Sigmoid colon (tissue), 7 donors: ENCODE measurements around the gene YJEFN3. TPM values are rescaled to one million over a fixed set of nuclear protein-coding genes. Genes with fewer than 3 reads are reported as not detected.

Experiments used
- DNase-seq: peaks from one replicate; pipeline ENCODE4 v3.0.0-alpha.2; 2019
- H3K27ac ChIP-seq, 4 donors: fragments of 200-600 bp; sonication (generic); one replicate each; pipeline ENCODE4 v1.5.1; 2016 to 2019; ENCODE audit warnings: mild to moderate bottlenecking in 1 of 4
- H3K27me3 ChIP-seq, 3 donors: fragments of 200-600 bp; sonication (generic); one replicate each; pipeline ENCODE4 v1.5.1; 2019; ENCODE audit warnings: mild to moderate bottlenecking in 1 of 3
- H3K36me3 ChIP-seq, 4 donors: fragments of 200-600 bp; sonication (generic); one replicate each; pipeline ENCODE4 v1.5.1; 2016 to 2019
- H3K4me1 ChIP-seq, 4 donors: fragments of 200-600 bp; sonication (generic); one replicate each; pipeline ENCODE4 v1.5.1; 2017 to 2019
- H3K4me3 ChIP-seq, 4 donors: fragments of 200-600 bp; sonication (generic); one replicate each; pipeline ENCODE4 v1.5.1; 2017 to 2019; ENCODE audit warnings: mild to moderate bottlenecking in 2 of 4, moderate library complexity in 1 of 4
- H3K9me3 ChIP-seq, 4 donors: fragments of 200-600 bp in 3 of 4; sonication (generic) in 3 of 4; one replicate each; pipeline versions ENCODE4 v1.5.1 to v1.6.1; 2013 to 2019
- EP300 ChIP-seq, 4 donors: sonication (generic); formaldehyde crosslinking; IDR thresholded peaks; one replicate each; pipeline ENCODE4 v1.6.1; 2017; ENCODE audit warnings: antibody characterized with exemption in 4 of 4
- POLR2A ChIP-seq, 2 donors: fragments of 450-650 bp; IDR thresholded peaks; one replicate each; pipeline ENCODE4 v1.6.1; 2016; ENCODE audit warnings: antibody characterized with exemption in 2 of 2, mild to moderate bottlenecking in 2 of 2, moderate library complexity in 2 of 2
- POLR2AphosphoS5 ChIP-seq, 4 donors: sonication (generic); formaldehyde crosslinking; IDR thresholded peaks; one replicate each; pipeline ENCODE4 v1.6.1; 2017; ENCODE audit warnings: antibody characterized with exemption in 4 of 4
- WGBS, 2 donors: extraction: QIAGEN DNeasy Blood & Tissue Kit; methylation state at CpG; one replicate each; pipeline ENCODE4 v1.1.7; 2013; 5-methylcytosine and 5-hydroxymethylcytosine counted together
- intact Hi-C: fragments of 100-400 bp; cut with DNase I; formaldehyde crosslinking; loops from one replicate; pipeline ENCODE4 v1.15.1; 2023
- polyA plus RNA-seq, 3 donors: library from polyadenylated mRNA; stranded (reverse); fragments of 200-250 nt; gene quantifications; one replicate each; pipeline ENCODE4 v1.2.3, GENCODE V29; 2013
- total RNA-seq, 4 donors: library from RNA; depleted of rRNA; stranded (reverse); fragments of >200 nt; gene quantifications; one replicate each; pipeline ENCODE4 v1.1.0, GENCODE V29; 2016
- TF ChIP-seq, protein P1 (sequence below), 4 experiments: fragments of 450-650 bp in 3 of 4; fragments of 200-600 bp in 1 of 4; IDR thresholded peaks; one replicate each; pipeline ENCODE4 v1.5.1; 2016 to 2019; ENCODE audit warnings: antibody characterized with exemption in 4 of 4, mild to moderate bottlenecking in 3 of 4, moderate library complexity in 2 of 4
- donor health status: healthy with polysubstance abuse.
- donor health status: Bipolar disorder and iron deficiency.
- donor health status: healthy.

Gene YJEFN3
- total and polyA plus RNA-seq, 7 donors = 0.71 to 14.4 (median 2.2) TPM; not detected in 2

DNA sequence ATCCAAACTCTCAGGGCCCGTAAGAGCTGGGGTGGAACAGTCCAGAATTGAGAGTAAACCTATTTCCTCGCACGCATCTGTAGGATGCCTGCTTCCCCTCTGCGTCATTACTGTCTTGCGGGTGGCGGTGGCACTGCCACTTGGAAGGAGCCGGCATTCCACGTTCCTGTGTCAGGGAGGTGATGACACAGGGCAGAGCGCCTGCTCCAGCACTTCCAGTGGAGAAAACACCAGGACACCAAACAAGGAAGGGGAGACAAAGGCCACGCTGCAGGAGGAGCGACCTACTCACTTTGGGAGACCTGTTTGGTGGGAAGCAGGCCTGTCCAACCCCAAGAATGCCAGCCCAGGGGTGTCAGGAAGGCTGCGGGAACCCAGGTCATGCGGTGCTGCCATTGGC lies 52.7 kb downstream of the YJEFN3 start:
- Histone ChIP-seq H3K27me3 (no peaks in the 10 kb centered on the region), H3K9me3 (no peaks in the 10 kb centered on the region), H3K4me1 (no peaks in the 10 kb centered on the region), H3K36me3 (no peaks in the 10 kb centered on the region), H3K27ac (no peak overlapping the region), H3K4me3 (no peak overlapping the region)
- no peak for DNase-seq
- WGBS, 2 donors = 94 to 97% methylated on average over 13 of the region's 13 CpGs
- TF ChIP-seq POLR2A (IDR thresholded peaks at IDR 0.05) (no peak), EP300 (IDR thresholded peaks at IDR 0.05) (no peak)
- intact Hi-C loops = no loop called here

DNA sequence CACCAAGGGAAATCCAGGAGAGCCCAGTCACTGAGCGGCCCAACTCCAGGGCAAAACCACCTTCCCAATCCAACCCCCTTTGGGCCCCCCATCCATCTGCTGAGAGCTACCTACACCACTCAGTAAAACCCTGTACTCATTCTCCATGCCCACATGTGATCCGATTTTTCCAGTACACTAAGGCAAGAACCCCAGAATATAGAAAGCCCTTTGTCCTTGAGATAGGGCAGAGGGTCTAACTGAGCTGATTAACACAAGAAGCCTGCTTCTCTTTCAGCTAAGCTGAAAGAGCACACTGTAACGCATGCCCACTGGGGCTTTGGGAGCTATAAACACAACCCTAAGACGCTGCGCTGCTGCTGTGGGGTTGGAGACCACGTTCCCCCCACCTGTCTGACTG lies 53.8 kb downstream of the YJEFN3 start:
- TF ChIP-seq EP300 (IDR thresholded peaks at IDR 0.05) (no peak), POLR2AphosphoS5 (IDR thresholded peaks at IDR 0.05) (no peak)
- 93 to 97% methylated on average over 6 of the region's 6 CpGs for WGBS, 2 donors
- H3K27me3 ChIP-seq = no peaks in the 10 kb centered on the region
- no peaks in the 10 kb centered on the region for H3K4me1 ChIP-seq
- no peak overlapping the region for H3K27ac ChIP-seq
- H3K9me3 ChIP-seq = no peaks in the 10 kb centered on the region
- DNase-seq = no peak
- H3K4me3 ChIP-seq = no peak overlapping the region
- intact Hi-C loops = no loop called here
- no peaks in the 10 kb centered on the region for H3K36me3 ChIP-seq

DNA sequence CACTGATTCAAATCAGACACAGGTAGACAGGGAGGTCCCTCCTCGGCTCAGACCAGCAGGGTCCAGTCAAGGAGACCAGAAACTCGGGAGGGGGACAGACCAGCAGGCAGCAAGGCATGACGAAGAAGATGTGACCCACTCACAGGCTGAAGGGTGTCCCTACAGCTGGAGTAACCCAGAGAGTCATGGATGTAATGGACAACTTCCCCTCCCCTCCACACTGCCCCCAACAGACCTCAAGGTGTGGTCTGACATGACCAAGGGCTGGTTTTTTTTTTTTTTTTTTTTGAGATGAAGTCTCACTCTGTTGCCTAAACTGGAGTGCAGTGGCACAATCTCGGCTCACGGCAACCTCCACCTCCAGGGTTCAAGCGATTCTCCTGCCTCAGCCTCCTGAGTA lies 55.6 kb downstream of the YJEFN3 start:
- Histone ChIP-seq H3K4me1 (no peaks in the 10 kb centered on the region), H3K27ac (no peak overlapping the region), H3K36me3 (no peaks in the 10 kb centered on the region), H3K4me3 (no peak overlapping the region), H3K27me3 (no peaks in the 10 kb centered on the region), H3K9me3 (no peaks in the 10 kb centered on the region)
- TF ChIP-seq POLR2AphosphoS5 (IDR thresholded peaks at IDR 0.05) (no peak), POLR2A (IDR thresholded peaks at IDR 0.05) (no peak), EP300 (IDR thresholded peaks at IDR 0.05) (no peak)
- TF ChIP-seq, protein P1, sequence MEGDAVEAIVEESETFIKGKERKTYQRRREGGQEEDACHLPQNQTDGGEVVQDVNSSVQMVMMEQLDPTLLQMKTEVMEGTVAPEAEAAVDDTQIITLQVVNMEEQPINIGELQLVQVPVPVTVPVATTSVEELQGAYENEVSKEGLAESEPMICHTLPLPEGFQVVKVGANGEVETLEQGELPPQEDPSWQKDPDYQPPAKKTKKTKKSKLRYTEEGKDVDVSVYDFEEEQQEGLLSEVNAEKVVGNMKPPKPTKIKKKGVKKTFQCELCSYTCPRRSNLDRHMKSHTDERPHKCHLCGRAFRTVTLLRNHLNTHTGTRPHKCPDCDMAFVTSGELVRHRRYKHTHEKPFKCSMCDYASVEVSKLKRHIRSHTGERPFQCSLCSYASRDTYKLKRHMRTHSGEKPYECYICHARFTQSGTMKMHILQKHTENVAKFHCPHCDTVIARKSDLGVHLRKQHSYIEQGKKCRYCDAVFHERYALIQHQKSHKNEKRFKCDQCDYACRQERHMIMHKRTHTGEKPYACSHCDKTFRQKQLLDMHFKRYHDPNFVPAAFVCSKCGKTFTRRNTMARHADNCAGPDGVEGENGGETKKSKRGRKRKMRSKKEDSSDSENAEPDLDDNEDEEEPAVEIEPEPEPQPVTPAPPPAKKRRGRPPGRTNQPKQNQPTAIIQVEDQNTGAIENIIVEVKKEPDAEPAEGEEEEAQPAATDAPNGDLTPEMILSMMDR (IDR thresholded peaks at IDR 0.05) = no peak
- no peak for DNase-seq
- intact Hi-C loops = no loop called here
- WGBS, 2 donors = 95 to 96% methylated on average over 6 of the region's 6 CpGs

Other genes starting within 250 kb of the YJEFN3 start
- gene SUGP1, start 208.4 kb upstream of the YJEFN3 start, total RNA-seq = 10 to 100 TPM; 28.8 to 51.0 (median 36.8) TPM
- 10 to 100 TPM; 21.0 to 36.7 (median 29.6) TPM for gene SUGP1, start 208.4 kb upstream of the YJEFN3 start, polyA plus RNA-seq
- gene MAU2, start 208.1 kb upstream of the YJEFN3 start, total RNA-seq = 10 to 100 TPM; 31.0 to 94.4 (median 44.3) TPM
- 10 to 100 TPM in 2 of 3 donors, 1 to 10 TPM in 1; 7.8 to 33.3 (median 10.2) TPM for gene MAU2, start 208.1 kb upstream of the YJEFN3 start, polyA plus RNA-seq
- gene GATAD2A, start 123.2 kb upstream of the YJEFN3 start, total RNA-seq = 100 to 1,000 TPM in 1 of 4 donors, 10 to 100 TPM in 3; 18.5 to 138 (median 25.5) TPM
- 10 to 100 TPM; 23.4 to 50.5 (median 31.0) TPM for gene GATAD2A, start 123.2 kb upstream of the YJEFN3 start, polyA plus RNA-seq
- gene TSSK6, start 13.4 kb upstream of the YJEFN3 start, total RNA-seq = 1 to 10 TPM; 1.2 to 3.3 (median 1.5) TPM
- gene TSSK6, start 13.4 kb upstream of the YJEFN3 start, polyA plus RNA-seq = 1 to 10 TPM; 1.2 to 3.0 (median 2.4) TPM
- 100 to 1,000 TPM in 1 of 4 donors, 10 to 100 TPM in 3; 31.3 to 110 (median 55.4) TPM for gene NDUFA13, start 12.7 kb upstream of the YJEFN3 start, total RNA-seq
- gene NDUFA13, start 12.7 kb upstream of the YJEFN3 start, polyA plus RNA-seq = 100 to 1,000 TPM; 239 to 339 (median 283) TPM
- gene CILP2, start 9.4 kb downstream of the YJEFN3 start, total RNA-seq = under 1 TPM in 1 of 4 donors, not detected in 3; 0.16 TPM
- gene CILP2, start 9.4 kb downstream of the YJEFN3 start, polyA plus RNA-seq = under 1 TPM in 1 of 3 donors, not detected in 2; 0.29 TPM
- gene PBX4, start 89.8 kb downstream of the YJEFN3 start, total RNA-seq = under 1 TPM in 1 of 4 donors, not detected in 3; 0.49 TPM
- 1 to 10 TPM; 1.4 to 6.1 (median 2.4) TPM for gene PBX4, start 89.8 kb downstream of the YJEFN3 start, polyA plus RNA-seq
- gene LPAR2, start 99.3 kb downstream of the YJEFN3 start, total RNA-seq = 1 to 10 TPM in 2 of 4 donors, under 1 TPM in 2; 0.33 to 4.2 (median 1.2) TPM
- 10 to 100 TPM in 1 of 3 donors, 1 to 10 TPM in 2; 3.6 to 19.9 (median 6.0) TPM for gene LPAR2, start 99.3 kb downstream of the YJEFN3 start, polyA plus RNA-seq
- 1 to 10 TPM; 5.0 to 9.1 (median 6.4) TPM for gene GMIP, start 114.7 kb downstream of the YJEFN3 start, total RNA-seq
- gene GMIP, start 114.7 kb downstream of the YJEFN3 start, polyA plus RNA-seq = 10 to 100 TPM; 13.2 to 37.0 (median 19.0) TPM
- gene ATP13A1, start 134.8 kb downstream of the YJEFN3 start, total RNA-seq = 100 to 1,000 TPM in 2 of 4 donors, 10 to 100 TPM in 2; 55.5 to 145 (median 102) TPM
- gene ATP13A1, start 134.8 kb downstream of the YJEFN3 start, polyA plus RNA-seq = 10 to 100 TPM in 1 of 3 donors, 1 to 10 TPM in 2; 6.6 to 54.9 (median 7.4) TPM
- gene ZNF101, start 139.9 kb downstream of the YJEFN3 start, total RNA-seq = 1 to 10 TPM; 4.7 to 6.4 (median 5.7) TPM
- 10 to 100 TPM in 2 of 3 donors, 1 to 10 TPM in 1; 9.9 to 24.2 (median 10.2) TPM for gene ZNF101, start 139.9 kb downstream of the YJEFN3 start, polyA plus RNA-seq
- gene ZNF14, start 204.2 kb downstream of the YJEFN3 start, total RNA-seq = 10 to 100 TPM in 2 of 4 donors, 1 to 10 TPM in 2; 7.8 to 14.5 (median 9.5) TPM
- gene ZNF14, start 204.2 kb downstream of the YJEFN3 start, polyA plus RNA-seq = 1 to 10 TPM; 1.2 to 3.6 (median 1.4) TPM